ENCODE data around the gene CCHCR1. TPM values are rescaled to one million over a fixed set of nuclear protein-coding genes. Genes with fewer than 3 reads are reported as not detected.

CCHCR1 gene
- total and polyA plus RNA-seq, 2 of the 8 experiments (the other 6 are each of a cell fraction or from before 2014, with no cell fraction given), result 20.9 to 38.0 TPM

DNA sequence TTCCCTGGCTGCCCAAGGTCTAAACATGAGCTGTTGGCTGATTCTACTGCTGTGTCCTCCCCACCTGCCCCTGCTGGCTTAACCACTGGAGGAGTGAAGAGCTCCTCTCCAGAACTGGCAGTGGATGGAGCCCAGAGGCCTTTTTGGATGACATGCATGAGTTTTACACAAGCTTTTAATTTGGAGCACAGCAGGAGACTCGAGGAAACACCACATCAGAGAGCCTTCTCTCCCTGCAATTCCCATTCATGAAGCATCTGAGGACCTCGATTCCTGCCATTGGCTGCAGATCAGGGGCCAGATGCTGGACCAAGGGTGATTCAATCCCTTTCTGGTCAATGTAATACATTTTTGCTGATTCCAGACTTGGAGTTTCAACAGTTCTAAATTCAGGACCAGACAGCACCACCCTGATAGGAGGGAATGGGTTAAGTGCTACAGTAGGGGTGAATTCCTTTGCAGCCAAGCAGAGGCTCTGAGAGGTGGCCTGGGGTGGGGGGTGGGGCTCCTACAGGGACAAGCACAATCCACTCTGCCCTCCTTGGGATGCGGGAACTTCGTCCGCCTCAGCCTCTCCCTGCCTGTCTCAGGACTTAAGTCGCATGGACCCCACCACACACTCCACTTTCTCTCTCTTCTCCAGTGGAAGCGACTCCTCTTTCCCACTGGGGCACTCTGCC is 43.6 kb downstream of the CCHCR1 start:
- Histone ChIP-seq H3K9me3 (ENCODE audit: insufficient read depth in 2 of 2, low read depth in 1 of 2, low read length in 1 of 2) (no peaks in the 10 kb centered on the region), H3K4me2 (ENCODE audit: insufficient read depth in 1 of 2, low read depth in 2 of 2, low read length in 2 of 2) (0 out of 4 replicates have a peak overlapping the region, but pooled peaks of 1 of the 2 experiments have one; percentile 2), H4K20me1 (replicated peaks in 1 of 2; ENCODE audit: control insufficient read depth in 1 of 2, insufficient read depth in 2 of 2, low read length in 2 of 2) (no peaks in the 10 kb centered on the region), H3K9ac (replicated peaks in 1 of 4; ENCODE audit: extremely low read depth in 1 of 4, low read depth in 3 of 4, low read length in 3 of 4) (no peak overlapping the region), H2BK120ac (replicated peaks; ENCODE audit: low read depth, low read length) (no peak overlapping the region), H4K91ac (replicated peaks; ENCODE audit: insufficient read length, low read length) (peak overlapping the region; percentile 49), H3K23ac (ENCODE audit: insufficient read length) (no peak overlapping the region), H2AFZ (ENCODE audit: low read length) (peak overlapping the region; percentile 76), H4K5ac (ENCODE audit: insufficient read length, low read depth, low read length) (no peak overlapping the region), H3K4me3 (ENCODE audit: extremely low read depth in 1 of 4, insufficient read depth in 2 of 4, low read depth in 3 of 4, low read length in 4 of 4) (no peak overlapping the region; a peak in 1 of 8 replicates), H2BK20ac (ENCODE audit: low read length) (peak overlapping the region; percentile 55; the same call in 1 of the 2 replicates), H3K36me3 (ENCODE audit: control insufficient read depth in 2 of 4, insufficient read depth in 4 of 4, low read length in 3 of 4) (no peaks in the 10 kb centered on the region), H3K27me3 (replicated peaks in 1 of 4; ENCODE audit: control insufficient read depth in 3 of 4, extremely low read depth in 1 of 4, insufficient read depth in 3 of 4, low read length in 3 of 4) (peaks cover 0 to 11% (median 3%) of the 10 kb centered on the region in 4 experiments; a peak in 3 of 7 replicates), H3K14ac (ENCODE audit: insufficient read length) (no peak overlapping the region), H3K56ac (replicated peaks; ENCODE audit: insufficient read length, low read depth, low read length) (no peak overlapping the region), H2AK5ac (ENCODE audit: low read depth, low read length) (no peak overlapping the region), H2BK5ac (ENCODE audit: low read depth, low read length) (peak overlapping the region; percentile 29; the same call in 1 of the 2 replicates), H4K8ac (ENCODE audit: extremely low read depth, insufficient read depth, low read length) (no peak overlapping the region), H3K79me1 (ENCODE audit: low read depth, low read length) (no peaks in the 10 kb centered on the region), H2BK12ac (ENCODE audit: low read depth, low read length) (peak overlapping the region; percentile 62; the same call in 1 of the 2 replicates), H2BK15ac (ENCODE audit: low read length) (0 out of 2 replicates have a peak overlapping the region, but pooled peaks have one; percentile 63), H3K4me1 (replicated peaks in 1 of 4; ENCODE audit: control insufficient read depth in 3 of 4, insufficient read depth in 4 of 4, low read length in 3 of 4) (peaks cover 0 to 20% (median 9%) of the 10 kb centered on the region in 4 experiments; a peak in 6 of 7 replicates), H3K79me2 (ENCODE audit: control insufficient read depth in 1 of 2, insufficient read depth in 2 of 2, low read length in 2 of 2) (no peaks in the 10 kb centered on the region), H3K27ac (ENCODE audit: low read depth, low read length) (no peak overlapping the region), H3K23me2 (ENCODE audit: low read depth, low read length) (no peaks in the 10 kb centered on the region; the same call in 1 of the 2 replicates), H3K18ac (ENCODE audit: extremely low read depth, low read length) (peak overlapping the region; percentile 62; the same call in 1 of the 2 replicates), H3K4ac (replicated peaks; ENCODE audit: insufficient read length, low read depth, low read length) (no peak overlapping the region)
- TF ChIP-seq CTBP2 (IDR thresholded peaks at IDR 0.05; ENCODE audit: borderline replicate concordance, insufficient read depth, insufficient read length, low read length), result no peak
- no peak for TF ChIP-seq JUN (IDR thresholded peaks at IDR 0.05; ENCODE audit: low read depth, low read length)
- TF ChIP-seq RAD21 (IDR thresholded peaks at IDR 0.05 in 1 of 2, conservative IDR thresholded peaks at IDR 0.05 in 1 of 2; ENCODE audit: low read depth in 2 of 2, low read length in 2 of 2), result no peak
- no peak for DNase-seq (ENCODE audit: low read depth in 1 of 2, low spot score in 2 of 2)
- ChIA-PET POLR2A (ENCODE audit: partially characterized antibody) (interaction anchor here (68.5 kb wide), 1 partner anchor 55 kb away, joined by 2251 read pairs; the partner anchor contains the start of genes CCHCR1, POU5F1, PSORS1C2 and TCF19), CTCF (ENCODE audit: partially characterized antibody) (interaction anchor here (1.3 to 10.6 kb wide), 5 partner anchors 12 to 82 kb away, joined by 4 to 187 read pairs (median 7); no protein-coding TSS in a partner anchor)
- FAIRE-seq, result no peak
- WGBS, 2 experiments (ENCODE audit: extremely low coverage in 1 of 2, insufficient coverage in 1 of 2, insufficient read length in 1 of 2, insufficient replicate concordance in 2 of 2, low coverage in 1 of 2, low lambda C conversion rate in 2 of 2, missing lambda C conversion rate in 1 of 2), result 50% methylated on average over 7 of the region's 7 CpGs; no CpG with 5 or more reads in 1 of the 2 experiments
